ENCODE measurements around the gene ELL2. TPM values are rescaled to one million over a fixed set of nuclear protein-coding genes. Genes with fewer than 3 reads are reported as not detected.

ELL2 gene
- total and polyA plus RNA-seq, 2 of the 13 experiments (the other 11 are each of a cell fraction or from before 2014, with no cell fraction given): 78.9 to 97.1 TPM

- TF ChIP-seq, protein P1, sequence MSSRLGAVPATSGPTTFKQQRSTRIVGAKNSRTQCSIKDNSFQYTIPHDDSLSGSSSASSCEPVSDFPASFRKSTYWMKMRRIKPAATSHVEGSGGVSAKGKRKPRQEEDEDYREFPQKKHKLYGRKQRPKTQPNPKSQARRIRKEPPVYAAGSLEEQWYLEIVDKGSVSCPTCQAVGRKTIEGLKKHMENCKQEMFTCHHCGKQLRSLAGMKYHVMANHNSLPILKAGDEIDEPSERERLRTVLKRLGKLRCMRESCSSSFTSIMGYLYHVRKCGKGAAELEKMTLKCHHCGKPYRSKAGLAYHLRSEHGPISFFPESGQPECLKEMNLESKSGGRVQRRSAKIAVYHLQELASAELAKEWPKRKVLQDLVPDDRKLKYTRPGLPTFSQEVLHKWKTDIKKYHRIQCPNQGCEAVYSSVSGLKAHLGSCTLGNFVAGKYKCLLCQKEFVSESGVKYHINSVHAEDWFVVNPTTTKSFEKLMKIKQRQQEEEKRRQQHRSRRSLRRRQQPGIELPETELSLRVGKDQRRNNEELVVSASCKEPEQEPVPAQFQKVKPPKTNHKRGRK (CRISPR knock-in tag; IDR thresholded peaks at IDR 0.05): no peak
- TF ChIP-seq REST (IDR thresholded peaks at IDR 0.05; ENCODE audit: borderline replicate concordance in 1 of 2, low read depth in 1 of 2, low read length in 2 of 2) (no peak), ELF4 (CRISPR knock-in tag; IDR thresholded peaks at IDR 0.05; ENCODE audit: borderline replicate concordance) (no peak)
Measured at GRCh38 chr5:95984287-95984938, 22.8 kb upstream of the ELL2 start (continued).

DNA sequence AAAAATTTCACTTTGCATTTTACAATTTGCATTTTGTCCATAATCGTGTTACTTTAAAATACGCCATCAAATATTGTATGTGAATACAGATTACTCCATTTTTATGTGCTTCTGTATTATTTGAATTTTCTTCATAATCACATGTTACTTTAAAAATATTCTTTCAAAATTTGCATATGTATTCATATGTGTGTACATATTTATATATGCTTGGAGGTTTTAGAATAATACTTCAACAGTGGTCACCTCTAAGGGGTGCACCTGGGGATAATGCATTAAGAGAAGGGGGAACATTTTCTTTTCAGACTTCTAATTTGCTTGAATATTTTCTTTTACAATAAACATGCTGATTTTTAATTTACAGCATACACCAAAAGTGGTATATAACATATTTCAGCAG, 21.9 kb upstream of the ELL2 start:
- H3K79me2 ChIP-seq (ENCODE audit: insufficient read depth, low read length): peaks cover 13% of the 10 kb centered on the region
- ATAC-seq: no peak
- H3K9me3 ChIP-seq (ENCODE audit: low read length): no peaks in the 10 kb centered on the region
- no peaks in the 10 kb centered on the region for H3K36me3 ChIP-seq (replicated peaks in 1 of 2; ENCODE audit: control insufficient read depth in 1 of 2, insufficient read depth in 2 of 2, low read length in 2 of 2)
- H2AFZ ChIP-seq (ENCODE audit: low read length): no peak overlapping the region
- 92% methylated on average over 2 of the region's 2 CpGs for WGBS (ENCODE audit: low lambda C conversion rate)
- no peak overlapping the region for H3K4me3 ChIP-seq (replicated peaks in 1 of 3; ENCODE audit: insufficient read depth in 1 of 3, low read depth in 2 of 3, low read length in 3 of 3)
- no peak overlapping the region for H3K27ac ChIP-seq (ENCODE audit: extremely low read length, insufficient read depth, low read length)
- in situ Hi-C loops (cut with HindIII; ENCODE audit: extremely low pct_ligation_motif_present, low pct_unique_long_range_greater_than_20kb) (no loop called here), intact Hi-C loops (cut with micrococcal nuclease; ENCODE audit: unreplicated experiment) (no loop called here)
- no peak overlapping the region for H3K4me2 ChIP-seq (ENCODE audit: low read depth, low read length)
- CTCF ChIA-PET (ENCODE audit: low intra/inter-chr PET ratio, low total read pairs): no interaction called here
- no peaks in the 10 kb centered on the region for H4K20me1 ChIP-seq (ENCODE audit: insufficient read depth, low read length)
- DNase-seq (ENCODE audit: low spot score): no peak
- POLR2A ChIA-PET: no interaction called here
- no peak overlapping the region for H3K9ac ChIP-seq (ENCODE audit: insufficient read depth, low read depth, low read length)
- no peak for FAIRE-seq
- TF ChIP-seq ZFP36 (IDR thresholded peaks at IDR 0.05; ENCODE audit: borderline replicate concordance, low read depth, low read length, partially characterized antibody): no peak
- no TSS peak for BruUV-seq (replicated peaks)
- H3K4me1 ChIP-seq (ENCODE audit: insufficient read depth, low read length): peaks cover 62% of the 10 kb centered on the region
- no peaks in the 10 kb centered on the region for H3K27me3 ChIP-seq (ENCODE audit: control insufficient read depth in 1 of 2, insufficient read depth in 2 of 2, low read length in 2 of 2)

All from HepG2 (cell line).